Mesenchymal stem cell (in vitro differentiated cells and primary cell): Measurements from ENCODE around the gene RAD52.

Experiments used
- DNase-seq: peaks from one replicate; pipeline ENCODE4 v3.0.0-alpha.2; 2013
- H2AFZ ChIP-seq: one replicate; pipeline ENCODE4 v1.6.1; 2013; ENCODE audit warnings: low read depth, mild to moderate bottlenecking, control low read depth, inconsistent platforms, low read length, moderate library complexity
- H2AK5ac ChIP-seq: 2 replicates; pipeline ENCODE4 v1.6.1; 2013; ENCODE audit warnings: low read length, moderate library complexity, mild to moderate bottlenecking, inconsistent platforms; ENCODE audit not compliant: severe bottlenecking
- H2BK120ac ChIP-seq: one replicate; pipeline ENCODE4 v1.6.1; 2013; ENCODE audit warnings: low read depth, mild to moderate bottlenecking, inconsistent platforms, low read length, moderate library complexity
- H2BK12ac ChIP-seq, 2 experiments: one replicate each; pipeline ENCODE4 v1.6.1; 2013; ENCODE audit warnings: inconsistent platforms in 2 of 2, low read length in 2 of 2, mild to moderate bottlenecking in 2 of 2, moderate library complexity in 2 of 2, control low read depth in 1 of 2
- H2BK15ac ChIP-seq: one replicate; pipeline ENCODE4 v1.6.1; 2013; ENCODE audit warnings: mild to moderate bottlenecking, low read depth, inconsistent platforms; ENCODE audit not compliant: poor library complexity, severe bottlenecking
- H2BK5ac ChIP-seq: 2 replicates; pipeline ENCODE4 v1.6.1; 2013; ENCODE audit warnings: low read depth, mild to moderate bottlenecking, low read length, control low read depth, inconsistent platforms; ENCODE audit not compliant: poor library complexity, severe bottlenecking
- H3K14ac ChIP-seq, 2 experiments: one replicate each; pipeline ENCODE4 v1.6.1; 2013; ENCODE audit warnings: inconsistent platforms in 2 of 2, low read length in 2 of 2, control low read depth in 1 of 2, mild to moderate bottlenecking in 1 of 2, moderate library complexity in 1 of 2
- H3K18ac ChIP-seq, 2 experiments: one replicate each; pipeline ENCODE4 v1.6.1; 2013; ENCODE audit warnings: inconsistent platforms in 2 of 2, low read length in 2 of 2, control low read depth in 1 of 2, low read depth in 1 of 2, mild to moderate bottlenecking in 1 of 2
- H3K23ac ChIP-seq, 2 experiments: one replicate each; pipeline ENCODE4 v1.6.1; 2013; ENCODE audit warnings: inconsistent platforms in 2 of 2, low read length in 2 of 2, mild to moderate bottlenecking in 2 of 2, moderate library complexity in 2 of 2, control low read depth in 1 of 2
- H3K27ac ChIP-seq: 2 replicates; pipeline ENCODE4 v1.5.1; 2013; ENCODE audit warnings: mild to moderate bottlenecking, moderate library complexity, low read length, control low read depth, inconsistent platforms; ENCODE audit not compliant: poor library complexity, severe bottlenecking
- H3K27me3 ChIP-seq, 2 experiments: 2 replicates each; pipeline versions ENCODE4 v1.6.1 to v1.7.0; 2013; ENCODE audit warnings: low read length in 2 of 2, mild to moderate bottlenecking in 2 of 2, moderate library complexity in 2 of 2, control low read depth in 1 of 2, inconsistent platforms in 1 of 2; ENCODE audit not compliant: control insufficient read depth in 1 of 2, insufficient read depth in 1 of 2
- H3K36me3 ChIP-seq, 2 experiments: 2 replicates each; pipeline versions ENCODE4 v1.6.1 to v1.7.0; 2013; ENCODE audit warnings: low read length in 2 of 2, control low read depth in 1 of 2, inconsistent platforms in 1 of 2, low read depth in 1 of 2, mild to moderate bottlenecking in 1 of 2; ENCODE audit not compliant: insufficient read depth in 2 of 2, control insufficient read depth in 1 of 2
- H3K4ac ChIP-seq, 2 experiments: one replicate each; pipeline ENCODE4 v1.6.1; 2013; ENCODE audit warnings: inconsistent platforms in 2 of 2, low read length in 2 of 2, mild to moderate bottlenecking in 2 of 2, moderate library complexity in 2 of 2, control low read depth in 1 of 2, low read depth in 1 of 2
- H3K4me1 ChIP-seq: 2 replicates; pipeline ENCODE4 v1.6.1; 2013; ENCODE audit warnings: low read depth, low read length, control low read depth; ENCODE audit not compliant: control insufficient read depth, insufficient read depth
- H3K4me2 ChIP-seq: 2 replicates; pipeline ENCODE4 v1.6.1; 2013; ENCODE audit warnings: low read length, mild to moderate bottlenecking, inconsistent platforms; ENCODE audit not compliant: poor library complexity, severe bottlenecking
- H3K4me3 ChIP-seq, 2 experiments: 2 replicates each; pipeline versions ENCODE4 v1.5.1 to v1.7.0; 2013; ENCODE audit warnings: low read length in 2 of 2, mild to moderate bottlenecking in 2 of 2, control low read depth in 1 of 2, low read depth in 1 of 2; ENCODE audit not compliant: insufficient read depth in 1 of 2
- H3K79me1 ChIP-seq: replicated peaks from 2 replicates; pipeline ENCODE4 v1.6.1; 2013; ENCODE audit warnings: mild to moderate bottlenecking, control low read depth, low read length, inconsistent platforms; ENCODE audit not compliant: poor library complexity, severe bottlenecking
- H3K9ac ChIP-seq: 2 replicates; pipeline ENCODE4 v1.7.0; 2013; ENCODE audit warnings: mild to moderate bottlenecking, low read length, moderate library complexity
- H3K9me3 ChIP-seq: 2 replicates; pipeline ENCODE4 v1.7.0; 2013; ENCODE audit warnings: mild to moderate bottlenecking, low read length; ENCODE audit not compliant: control insufficient read depth
- H4K8ac ChIP-seq: one replicate; pipeline ENCODE4 v1.6.1; 2013; ENCODE audit warnings: inconsistent platforms, mild to moderate bottlenecking, low read length, moderate library complexity
- H4K91ac ChIP-seq: one replicate; pipeline ENCODE4 v1.6.1; 2013; ENCODE audit warnings: mild to moderate bottlenecking, low read length, inconsistent platforms
- WGBS: methylation state at CpG from one replicate; pipeline ENCODE4 v1.1.7; 2013; ENCODE audit warnings: mixed read lengths; 5-methylcytosine and 5-hydroxymethylcytosine counted together

Gene RAD52

DNA sequence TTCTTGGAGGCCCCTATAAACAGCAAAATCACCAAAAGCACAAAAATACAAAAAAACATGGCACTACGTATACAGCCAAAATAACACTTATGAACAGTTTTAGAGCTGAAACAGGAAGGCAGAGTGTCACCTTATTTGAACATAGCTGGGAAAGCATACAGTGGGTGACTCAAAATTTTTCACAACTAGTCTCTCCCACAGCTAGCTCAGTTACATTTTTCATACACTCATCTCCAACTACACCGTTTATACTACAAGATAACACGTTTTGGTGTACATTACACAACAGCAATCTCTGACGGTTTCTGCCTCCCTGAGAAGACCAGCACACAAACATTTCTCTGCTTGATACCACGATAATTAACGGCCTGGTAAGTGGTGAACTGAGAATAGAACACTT lies 2.9 kb downstream of the RAD52 start:
- H3K4me1 ChIP-seq: peaks cover 6% of the 10 kb centered on the region
- no peak overlapping the region for H3K14ac ChIP-seq
- H3K9me3 ChIP-seq: no peaks in the 10 kb centered on the region
- peak overlapping the region; percentile 10 for H3K9ac ChIP-seq
- H3K4me3 ChIP-seq: no peak overlapping the region
- no peak overlapping the region for H2AFZ ChIP-seq
- peak; percentile 73 for DNase-seq
- H2AK5ac ChIP-seq: no peak overlapping the region
- no peak overlapping the region for H2BK12ac ChIP-seq
- H3K4me2 ChIP-seq: no peak overlapping the region
- H3K27me3 ChIP-seq: no peaks in the 10 kb centered on the region
- no peak overlapping the region for H2BK15ac ChIP-seq
- peaks cover 11 to 12% of the 10 kb centered on the region in 2 experiments for H3K36me3 ChIP-seq
- H4K91ac ChIP-seq: no peak overlapping the region
- H3K27ac ChIP-seq: no peak overlapping the region
- no peak overlapping the region for H3K4ac ChIP-seq
- no peak overlapping the region for H4K8ac ChIP-seq
- WGBS: 74% methylated on average over 6 of the region's 6 CpGs
- peak overlapping the region; percentile 34 for H2BK120ac ChIP-seq
- no peak overlapping the region for H2BK5ac ChIP-seq
- no peak overlapping the region for H3K23ac ChIP-seq
- H3K79me1 ChIP-seq: peaks cover 9% of the 10 kb centered on the region
- H3K18ac ChIP-seq: no peak overlapping the region

DNA sequence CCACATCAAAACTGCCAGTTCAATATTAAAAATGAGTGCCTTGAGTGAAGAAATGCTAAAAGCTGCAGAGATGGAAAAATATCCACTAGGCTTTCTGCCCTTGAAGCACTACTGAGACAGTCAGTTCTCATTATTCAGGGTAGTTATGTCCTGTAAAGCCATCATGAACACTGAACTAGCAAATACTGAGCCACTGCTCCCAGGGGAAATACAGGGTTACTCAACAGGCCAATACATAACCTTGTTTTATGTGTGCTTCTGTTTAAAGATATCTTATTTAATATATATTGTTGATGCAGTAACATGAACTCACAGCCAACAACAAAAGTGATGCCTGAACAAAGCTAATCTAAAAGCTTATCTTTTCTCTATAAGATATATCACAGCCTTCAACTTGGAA lies 3.3 kb downstream of the RAD52 start:
- H3K27me3 ChIP-seq: no peaks in the 10 kb centered on the region
- H2AFZ ChIP-seq: no peak overlapping the region
- peaks cover 11 to 12% of the 10 kb centered on the region in 2 experiments for H3K36me3 ChIP-seq
- no peak overlapping the region for H2AK5ac ChIP-seq
- H3K23ac ChIP-seq: no peak overlapping the region
- H3K79me1 ChIP-seq: peaks cover 9% of the 10 kb centered on the region
- no peak overlapping the region for H3K4me3 ChIP-seq
- no peak overlapping the region for H3K18ac ChIP-seq
- H4K8ac ChIP-seq: no peak overlapping the region
- no peak overlapping the region for H2BK12ac ChIP-seq
- no peak overlapping the region for H3K4me2 ChIP-seq
- H3K9ac ChIP-seq: peak overlapping the region; percentile 10
- H3K4ac ChIP-seq: no peak overlapping the region
- H2BK5ac ChIP-seq: no peak overlapping the region
- DNase-seq: peak; percentile 68
- no peak overlapping the region for H3K27ac ChIP-seq
- no peak overlapping the region for H2BK15ac ChIP-seq
- no peak overlapping the region for H2BK120ac ChIP-seq
- peaks cover 6% of the 10 kb centered on the region for H3K4me1 ChIP-seq
- no peaks in the 10 kb centered on the region for H3K9me3 ChIP-seq
- H3K14ac ChIP-seq: no peak overlapping the region
- H4K91ac ChIP-seq: no peak overlapping the region

- H2BK120ac ChIP-seq: no peak overlapping the region
- no peak overlapping the region for H3K18ac ChIP-seq
- H2BK12ac ChIP-seq: no peak overlapping the region
- no peak overlapping the region for H2AFZ ChIP-seq
- H3K79me1 ChIP-seq: peaks cover 12% of the 10 kb centered on the region
- no peak overlapping the region for H2BK5ac ChIP-seq
- H4K91ac ChIP-seq: no peak overlapping the region
- no peak overlapping the region for H4K8ac ChIP-seq
- H3K27ac ChIP-seq: no peak overlapping the region
- no peak overlapping the region for H3K4me3 ChIP-seq
- H3K4me2 ChIP-seq: no peak overlapping the region
- 89% methylated on average over 4 of the region's 7 CpGs for WGBS
- H3K4me1 ChIP-seq: peaks cover 3% of the 10 kb centered on the region
- H2BK15ac ChIP-seq: no peak overlapping the region
- H3K4ac ChIP-seq: no peak overlapping the region
- H3K23ac ChIP-seq: no peak overlapping the region
- peaks cover 11 to 20% of the 10 kb centered on the region in 2 experiments for H3K36me3 ChIP-seq
- no peak for DNase-seq
- H3K14ac ChIP-seq: no peak overlapping the region
- H3K9ac ChIP-seq: no peak overlapping the region
- H3K27me3 ChIP-seq: no peaks in the 10 kb centered on the region
- no peaks in the 10 kb centered on the region for H3K9me3 ChIP-seq
- H2AK5ac ChIP-seq: no peak overlapping the region
These were observed 5.3 kb downstream of the RAD52 start for GRCh38 chr12:944211-944610.

- Histone ChIP-seq H3K27me3 (no peaks in the 10 kb centered on the region), H2BK15ac (no peak overlapping the region), H4K91ac (no peak overlapping the region), H3K4me3 (no peak overlapping the region), H3K18ac (no peak overlapping the region), H2AFZ (no peak overlapping the region), H2BK5ac (no peak overlapping the region), H3K27ac (no peak overlapping the region), H3K9ac (no peak overlapping the region), H2BK12ac (no peak overlapping the region), H4K8ac (no peak overlapping the region), H3K79me1 (peaks cover 13% of the 10 kb centered on the region), H3K4me1 (no peaks in the 10 kb centered on the region), H3K23ac (no peak overlapping the region), H3K4ac (no peak overlapping the region), H3K4me2 (no peak overlapping the region), H3K14ac (no peak overlapping the region), H2BK120ac (no peak overlapping the region), H2AK5ac (no peak overlapping the region), H3K9me3 (no peaks in the 10 kb centered on the region), H3K36me3 (peaks cover 13 to 28% of the 10 kb centered on the region in 2 experiments)
- WGBS: 97% methylated on average over 5 of the region's 6 CpGs
- DNase-seq: no peak
These were observed 6.4 kb downstream of the RAD52 start for GRCh38 chr12:943051-943450.
